ENCODE data around the gene PSMD2. TPM values are rescaled to one million over a fixed set of nuclear protein-coding genes. Genes with fewer than 3 reads are reported as not detected.

Gene PSMD2
- total and polyA plus RNA-seq, 2 of the 8 experiments (the other 6 are each of a cell fraction or from before 2014, with no cell fraction given): 350 to 363 TPM

GRCh38 chr3:184320104-184320445 lies 21.0 kb downstream of the PSMD2 start:
- H4K91ac ChIP-seq (replicated peaks; ENCODE audit: insufficient read length, low read length): no peak overlapping the region
- peaks cover 40 to 47% of the 10 kb centered on the region in 2 experiments for H4K20me1 ChIP-seq (replicated peaks in 1 of 2; ENCODE audit: control insufficient read depth in 1 of 2, insufficient read depth in 2 of 2, low read length in 2 of 2)
- DNase-seq (ENCODE audit: low read depth in 1 of 2, low spot score in 2 of 2) (no peak), FAIRE-seq (no peak)
- no peak overlapping the region for H2AK5ac ChIP-seq (ENCODE audit: low read depth, low read length)
- H4K5ac ChIP-seq (ENCODE audit: insufficient read length, low read depth, low read length): no peak overlapping the region
- H3K27me3 ChIP-seq (replicated peaks in 1 of 4; ENCODE audit: control insufficient read depth in 3 of 4, extremely low read depth in 1 of 4, insufficient read depth in 3 of 4, low read length in 3 of 4): no peaks in the 10 kb centered on the region
- H3K9me3 ChIP-seq (ENCODE audit: insufficient read depth in 2 of 2, low read depth in 1 of 2, low read length in 1 of 2): no peaks in the 10 kb centered on the region
- H3K23ac ChIP-seq (ENCODE audit: insufficient read length): no peak overlapping the region
- H3K79me1 ChIP-seq (ENCODE audit: low read depth, low read length): peaks cover 11% of the 10 kb centered on the region
- no peaks in the 10 kb centered on the region; the same call in 1 of the 2 replicates for H3K23me2 ChIP-seq (ENCODE audit: low read depth, low read length)
- no peak overlapping the region for H3K9ac ChIP-seq (replicated peaks in 1 of 4; ENCODE audit: extremely low read depth in 1 of 4, low read depth in 3 of 4, low read length in 3 of 4)
- no peak overlapping the region for H4K8ac ChIP-seq (ENCODE audit: extremely low read depth, insufficient read depth, low read length)
- CTCF ChIA-PET (ENCODE audit: partially characterized antibody): interaction anchor here (0.6 to 1.8 kb wide), 7 partner anchors 17 to 441 kb away, joined by 3 to 5 read pairs (median 3); no protein-coding TSS in a partner anchor
- H3K27ac ChIP-seq (ENCODE audit: low read depth, low read length): no peak overlapping the region; the same call in 1 of the 2 replicates
- no peak overlapping the region for H3K14ac ChIP-seq (ENCODE audit: insufficient read length)
- H3K4me3 ChIP-seq (ENCODE audit: extremely low read depth in 1 of 4, insufficient read depth in 2 of 4, low read depth in 3 of 4, low read length in 4 of 4): no peak overlapping the region
- peaks cover 51 to 84% (median 67%) of the 10 kb centered on the region in 4 experiments for H3K36me3 ChIP-seq (ENCODE audit: control insufficient read depth in 2 of 4, insufficient read depth in 4 of 4, low read length in 3 of 4)
- H2BK15ac ChIP-seq (ENCODE audit: low read length): no peak overlapping the region
- H2BK120ac ChIP-seq (replicated peaks; ENCODE audit: low read depth, low read length): no peak overlapping the region
- no peak overlapping the region for H2AFZ ChIP-seq (ENCODE audit: low read length)
- 89% methylated on average over 4 of the region's 4 CpGs; no CpG with 5 or more reads in 1 of the 2 experiments for WGBS, 2 experiments (ENCODE audit: extremely low coverage in 1 of 2, insufficient coverage in 1 of 2, insufficient read length in 1 of 2, insufficient replicate concordance in 2 of 2, low coverage in 1 of 2, low lambda C conversion rate in 2 of 2, missing lambda C conversion rate in 1 of 2)
- no peak overlapping the region for H3K4me2 ChIP-seq (ENCODE audit: insufficient read depth in 1 of 2, low read depth in 2 of 2, low read length in 2 of 2)
- peaks cover 3 to 9% (median 6%) of the 10 kb centered on the region in 4 experiments for H3K4me1 ChIP-seq (replicated peaks in 1 of 4; ENCODE audit: control insufficient read depth in 3 of 4, insufficient read depth in 4 of 4, low read length in 3 of 4)
- H2BK12ac ChIP-seq (ENCODE audit: low read depth, low read length): no peak overlapping the region
- no peak overlapping the region for H2BK5ac ChIP-seq (ENCODE audit: low read depth, low read length)
- no peak overlapping the region for H3K56ac ChIP-seq (replicated peaks; ENCODE audit: insufficient read length, low read depth, low read length)
- peaks cover 33 to 61% of the 10 kb centered on the region in 2 experiments for H3K79me2 ChIP-seq (ENCODE audit: control insufficient read depth in 1 of 2, insufficient read depth in 2 of 2, low read length in 2 of 2)
- POLR2A ChIA-PET (ENCODE audit: partially characterized antibody): interaction anchor here (0.6 to 12.3 kb wide), 11 partner anchors 7 to 42 kb away, joined by 3 to 148 read pairs (median 4); partner anchors contain the start of gene FAM131A
- H3K4ac ChIP-seq (replicated peaks; ENCODE audit: insufficient read length, low read depth, low read length): no peak overlapping the region
- H2BK20ac ChIP-seq (ENCODE audit: low read length): no peak overlapping the region
- H3K18ac ChIP-seq (ENCODE audit: extremely low read depth, low read length): no peak overlapping the region
- no peak for TF ChIP-seq NANOG (IDR thresholded peaks at IDR 0.05; ENCODE audit: insufficient read depth, low read depth, low read length, poor library complexity, severe bottlenecking)
- no peak for TF ChIP-seq ZNF274 (IDR thresholded peaks at IDR 0.05; ENCODE audit: borderline replicate concordance, extremely low read depth, low read length)
- no peak for TF ChIP-seq MAFK (IDR thresholded peaks at IDR 0.05; ENCODE audit: low read depth, low read length)
- TF ChIP-seq KDM1A (IDR thresholded peaks at IDR 0.05; ENCODE audit: borderline replicate concordance, low read length): no peak
- no peak for TF ChIP-seq SIX5 (IDR thresholded peaks at IDR 0.05; ENCODE audit: low read depth, low read length)
- TF ChIP-seq SIN3A (conservative IDR thresholded peaks at IDR 0.05 in 1 of 2, IDR thresholded peaks at IDR 0.05 in 1 of 2; ENCODE audit: low read depth in 1 of 2, low read length in 2 of 2): no peak
- no peak for TF ChIP-seq CTCF (IDR thresholded peaks at IDR 0.05; ENCODE audit: control extremely low read depth in 1 of 3, insufficient read depth in 1 of 3, low read depth in 1 of 3, low read length in 3 of 3)
- TF ChIP-seq ATF3 (IDR thresholded peaks at IDR 0.05; ENCODE audit: insufficient read depth, low read depth, low read length): no peak
- no peak for TF ChIP-seq SUZ12 (IDR thresholded peaks at IDR 0.05; ENCODE audit: low read length)
- TF ChIP-seq MAX (IDR thresholded peaks at IDR 0.05): no peak

Data from H1 (cell line).